T-helper 2 cell (primary cell): ENCODE results near the gene ILKAP.

Experiments used
- DNase-seq, 5 experiments: peaks; one replicate each; pipeline versions ENCODE4 v3.0.0 to v3.0.0-alpha.2; 2012 to 2022
- total RNA-seq, 2 donors: gene quantifications; one replicate each; lab custom pipeline; 2026; lab: John Stamatoyannopoulos, UW

The ILKAP gene, protein sequence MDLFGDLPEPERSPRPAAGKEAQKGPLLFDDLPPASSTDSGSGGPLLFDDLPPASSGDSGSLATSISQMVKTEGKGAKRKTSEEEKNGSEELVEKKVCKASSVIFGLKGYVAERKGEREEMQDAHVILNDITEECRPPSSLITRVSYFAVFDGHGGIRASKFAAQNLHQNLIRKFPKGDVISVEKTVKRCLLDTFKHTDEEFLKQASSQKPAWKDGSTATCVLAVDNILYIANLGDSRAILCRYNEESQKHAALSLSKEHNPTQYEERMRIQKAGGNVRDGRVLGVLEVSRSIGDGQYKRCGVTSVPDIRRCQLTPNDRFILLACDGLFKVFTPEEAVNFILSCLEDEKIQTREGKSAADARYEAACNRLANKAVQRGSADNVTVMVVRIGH
- total RNA-seq = 53.6 to 68.9 reads per million in 2 donors

DNA sequence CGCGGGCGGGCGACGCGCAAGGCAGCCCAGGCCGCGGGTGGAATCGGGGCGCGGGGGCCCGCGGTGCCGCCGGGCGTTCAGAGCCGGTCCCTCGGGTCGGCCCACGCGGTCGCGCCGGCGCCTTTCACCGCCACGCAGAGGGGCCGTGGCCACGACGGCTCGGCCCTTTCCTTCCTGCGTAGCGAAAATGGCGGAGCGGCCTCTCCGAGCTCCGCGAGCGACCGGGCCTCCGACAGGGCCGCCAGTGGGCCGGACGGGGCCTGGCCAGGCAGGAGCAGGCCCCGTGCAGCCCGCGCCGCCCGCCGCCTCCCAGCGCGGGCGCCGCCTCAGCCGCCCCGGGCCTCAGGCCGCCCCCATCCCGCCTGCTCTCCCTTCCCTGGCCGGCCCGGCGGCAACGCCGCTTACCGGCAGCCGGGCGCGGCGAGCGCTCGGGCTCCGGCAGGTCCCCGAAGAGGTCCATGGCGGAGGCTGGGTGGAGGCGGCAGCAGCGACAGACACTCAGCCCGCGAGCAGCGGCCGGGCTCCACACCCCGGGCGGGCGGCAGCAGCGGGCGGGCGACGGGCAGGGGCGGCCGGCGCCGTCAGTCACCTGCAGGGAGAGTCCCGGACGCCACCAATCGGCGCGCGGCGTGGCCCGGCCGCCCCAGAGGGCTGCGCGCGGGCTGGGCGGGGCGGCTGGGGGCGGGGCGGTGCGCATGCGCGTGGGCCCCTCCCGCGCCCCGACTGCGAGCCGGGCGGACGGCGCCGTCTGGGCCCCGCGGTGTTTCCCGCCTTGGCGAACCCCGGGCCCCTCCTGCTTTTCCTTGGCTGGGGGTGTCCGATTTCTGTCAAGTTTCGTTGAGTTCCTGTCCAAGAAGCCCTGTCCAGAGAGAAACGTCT lies at the start of gene ILKAP:
TSS of gene ILKAP (minus strand) at position 602 of the 879 bp plus-strand sequence. CDS start at position 460, 142 bp downstream.
- DNase-seq = peak; percentile 83 to 92 (median 88)

DNA sequence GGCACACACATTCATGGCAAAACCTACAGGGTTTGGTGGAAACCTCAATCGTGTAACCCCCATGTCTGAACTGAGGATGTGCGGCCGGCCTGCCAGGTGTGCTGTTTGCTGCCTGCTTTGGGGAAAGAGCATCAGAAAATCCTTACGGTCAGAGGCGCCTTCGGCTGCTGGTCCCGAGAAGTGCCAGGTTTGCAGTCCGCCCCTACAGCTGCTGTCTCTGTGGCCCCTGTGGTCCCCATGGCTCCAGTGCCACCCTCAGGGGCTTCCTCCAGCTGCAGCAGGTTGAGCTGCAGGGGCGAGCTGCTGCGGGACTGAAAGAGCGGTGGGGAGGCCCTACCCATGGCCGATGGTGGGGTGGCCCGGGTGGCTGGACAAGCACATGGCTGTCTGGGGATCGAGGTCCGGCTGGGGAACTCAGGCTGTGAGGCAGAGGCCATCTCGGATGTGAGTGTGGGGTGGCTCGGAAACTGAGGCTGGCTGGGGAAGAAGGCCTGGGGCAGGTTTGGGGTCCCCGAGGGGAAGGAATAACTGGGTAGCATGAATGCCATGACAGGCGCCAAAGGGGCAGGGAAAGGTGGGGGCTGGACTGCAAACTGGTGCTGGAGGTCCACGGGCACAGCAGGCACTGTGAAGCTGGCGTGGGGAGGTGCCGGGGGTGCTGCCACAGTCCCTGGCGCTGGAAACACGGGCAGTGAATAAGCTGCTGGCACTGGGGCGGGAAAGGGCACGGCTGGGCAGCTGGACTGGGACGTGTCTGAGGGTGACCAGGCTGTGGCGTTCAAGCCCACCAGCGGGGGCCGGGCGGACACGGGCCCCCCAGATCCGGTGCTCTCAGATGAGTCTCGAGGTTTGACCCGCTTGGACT lies 49.5 kb upstream of the ILKAP start:
- DNase-seq = no peak

DNA sequence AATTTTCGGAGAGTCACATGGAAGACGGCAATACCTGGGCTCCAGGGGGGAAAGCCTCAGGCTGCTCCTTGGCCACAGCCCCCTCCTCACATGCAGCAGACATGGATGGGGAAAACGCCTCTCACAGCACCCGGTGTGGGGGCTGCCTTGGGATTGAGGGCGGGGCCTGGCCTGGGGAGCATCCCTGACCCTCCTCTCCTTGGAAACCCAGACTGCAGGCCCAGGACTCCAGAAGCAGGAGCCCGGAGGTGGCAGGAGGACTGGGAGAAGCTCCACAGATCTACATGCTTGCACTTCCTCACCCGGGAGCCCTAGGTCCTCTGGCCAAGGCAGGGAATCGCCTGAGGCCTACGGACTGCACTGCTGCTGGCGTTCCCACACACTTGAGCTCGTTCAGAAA lies 48.5 kb upstream of the ILKAP start:
- no peak for DNase-seq

DNA sequence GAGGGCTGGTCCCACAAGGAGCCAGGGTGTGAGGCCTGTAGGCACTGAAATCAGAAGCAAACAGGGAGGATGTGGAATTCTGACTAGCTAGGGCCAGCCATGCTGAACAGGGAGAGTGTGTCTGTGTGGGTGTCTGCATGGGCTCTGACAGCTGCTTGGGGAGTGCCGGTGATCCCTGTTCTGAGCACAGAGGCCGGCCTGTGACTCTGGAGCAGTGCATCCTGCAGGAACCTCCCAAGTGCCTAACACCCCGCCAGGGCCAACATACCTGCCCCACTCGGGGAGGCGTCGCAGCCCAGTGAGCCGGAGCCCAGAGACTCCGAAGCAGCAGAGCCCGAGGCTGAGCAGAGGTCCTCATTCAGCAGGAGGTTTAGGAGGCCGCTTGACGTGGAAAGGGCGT lies 47.8 kb upstream of the ILKAP start:
- no peak for DNase-seq

DNA sequence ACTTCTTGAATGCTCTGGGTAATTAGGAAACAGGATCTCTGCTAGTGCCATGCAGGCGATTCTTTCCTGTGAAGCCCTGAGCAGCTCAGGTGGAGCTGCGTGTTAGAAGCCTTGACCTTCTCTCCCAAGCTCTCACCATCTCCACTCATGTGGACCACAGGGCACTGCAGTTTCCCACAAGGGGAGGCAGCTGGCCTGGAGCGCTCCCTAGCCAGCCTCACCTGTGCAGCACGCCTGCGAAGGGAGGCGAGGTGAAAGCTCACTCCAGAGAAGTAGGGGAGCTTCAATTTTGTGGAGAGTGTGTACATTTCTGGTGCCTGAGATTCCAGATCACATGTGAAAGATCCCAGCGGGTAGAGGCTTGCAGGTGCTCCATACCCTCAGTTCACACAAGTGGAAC lies 47.4 kb upstream of the ILKAP start:
- DNase-seq = no peak

DNA sequence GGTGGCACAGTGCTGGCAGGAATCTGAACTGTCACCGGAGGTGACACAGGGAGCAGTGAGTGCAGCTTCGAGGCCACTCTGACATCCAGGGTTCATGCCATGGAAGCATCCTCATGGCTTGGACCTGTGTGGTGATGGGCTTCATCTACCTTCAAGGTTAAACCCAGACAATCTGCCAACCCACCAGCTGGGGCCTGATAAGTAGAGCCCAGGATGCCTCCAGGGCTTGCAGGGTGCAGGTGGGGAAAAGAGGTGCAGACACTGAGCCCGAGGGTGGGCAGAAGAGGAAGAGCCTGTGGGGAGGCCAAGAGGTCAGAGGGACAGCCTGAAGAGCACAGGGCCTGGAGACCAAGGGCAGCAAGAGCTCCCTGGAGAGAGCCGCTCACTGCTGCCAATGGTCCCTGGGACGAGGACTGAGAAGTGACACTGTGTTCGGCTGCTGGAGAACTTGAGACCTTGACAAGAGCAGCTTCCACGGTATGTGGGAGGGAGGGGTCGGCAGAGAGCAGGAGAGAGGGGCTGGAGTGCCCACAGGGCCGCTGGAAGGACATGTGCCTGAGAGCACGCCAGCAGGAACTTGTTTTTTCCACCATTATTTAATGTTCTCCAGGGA lies 44.5 kb upstream of the ILKAP start:
- DNase-seq = no peak

DNA sequence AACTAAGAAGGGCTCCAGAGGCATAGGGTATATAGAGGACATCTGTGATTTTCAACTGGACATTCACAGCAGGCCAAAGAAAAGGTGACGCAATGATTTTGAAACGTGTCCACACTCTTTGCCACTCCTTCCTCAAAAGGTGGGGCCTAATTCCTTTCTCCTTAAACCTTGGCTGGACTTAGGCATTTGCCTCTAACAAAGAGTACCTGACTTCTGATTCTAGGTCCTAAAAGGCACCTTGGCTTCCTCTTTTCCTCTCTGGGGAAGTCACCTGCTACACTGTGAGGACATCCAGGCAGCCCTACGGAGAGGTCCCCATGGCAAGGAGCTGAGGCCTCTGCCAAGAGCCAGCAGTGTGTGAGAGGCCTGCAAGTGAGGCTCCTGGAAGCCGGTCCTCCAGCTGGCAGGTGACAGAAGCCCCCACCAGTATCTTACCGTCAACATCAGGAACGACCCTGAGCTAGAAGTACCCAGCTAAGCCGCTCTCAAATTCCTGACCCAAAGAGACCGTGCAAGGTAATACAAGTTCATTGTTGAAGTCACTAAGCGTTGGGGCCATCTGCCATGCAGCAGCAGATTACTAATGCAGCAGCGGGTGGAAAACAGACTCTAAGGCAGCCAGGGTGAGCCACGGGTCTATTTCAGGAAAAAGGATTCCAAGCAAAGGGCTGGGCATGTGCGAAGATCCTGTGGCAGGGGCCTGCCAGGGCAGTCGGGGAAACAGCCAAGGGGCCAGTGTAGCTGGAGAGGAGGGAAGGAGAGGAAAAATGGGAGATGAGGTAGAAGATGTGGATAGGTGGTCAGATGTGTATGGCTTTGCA lies 43.7 kb upstream of the ILKAP start:
- no peak for DNase-seq

DNA sequence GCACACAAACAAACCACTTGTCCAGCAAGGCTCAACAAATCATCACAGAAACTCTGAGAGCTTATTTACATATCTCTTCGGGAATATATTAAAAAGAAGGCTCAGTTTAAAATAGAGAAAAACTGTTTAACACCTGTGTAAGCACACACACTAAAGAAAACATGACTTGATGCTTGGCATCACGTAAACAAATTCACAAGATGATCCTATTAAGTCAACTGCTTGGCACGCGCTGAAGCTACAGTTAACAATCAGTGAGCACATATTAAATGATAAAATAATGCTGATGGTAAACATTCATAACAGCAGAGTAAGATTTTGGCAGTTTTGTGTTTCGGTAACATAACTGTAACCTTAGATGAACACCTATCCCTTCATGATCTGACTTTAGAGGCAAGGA lies 40.7 kb upstream of the ILKAP start:
- no peak for DNase-seq

DNA sequence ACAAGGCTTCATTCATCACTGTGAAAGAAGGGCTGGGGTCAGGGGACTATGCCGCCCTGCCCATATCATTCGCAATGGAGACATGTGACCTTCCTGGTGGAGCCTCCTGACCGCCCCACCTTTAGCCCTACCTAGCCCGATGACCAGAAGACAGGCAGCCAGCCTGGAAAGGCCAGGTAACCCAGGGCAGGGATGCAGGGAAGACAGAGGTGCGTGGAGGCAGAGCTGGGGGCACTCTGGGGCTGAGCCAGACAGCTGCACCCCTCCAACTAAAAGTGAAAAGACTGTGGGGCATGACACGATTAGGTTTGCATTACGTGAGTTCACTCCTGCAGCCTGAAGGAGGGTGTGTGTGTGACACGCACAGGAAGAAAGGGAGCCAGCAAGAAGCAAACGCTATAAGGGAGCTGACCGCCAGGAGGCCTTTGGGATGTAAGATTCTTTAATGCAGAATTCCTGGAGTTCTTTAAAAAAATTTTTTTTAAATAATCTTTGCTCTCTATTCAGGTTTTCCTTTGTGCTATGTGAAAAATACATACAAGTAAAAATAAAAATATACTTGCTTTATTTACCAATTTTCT lies 40.1 kb upstream of the ILKAP start:
- DNase-seq = no peak

DNA sequence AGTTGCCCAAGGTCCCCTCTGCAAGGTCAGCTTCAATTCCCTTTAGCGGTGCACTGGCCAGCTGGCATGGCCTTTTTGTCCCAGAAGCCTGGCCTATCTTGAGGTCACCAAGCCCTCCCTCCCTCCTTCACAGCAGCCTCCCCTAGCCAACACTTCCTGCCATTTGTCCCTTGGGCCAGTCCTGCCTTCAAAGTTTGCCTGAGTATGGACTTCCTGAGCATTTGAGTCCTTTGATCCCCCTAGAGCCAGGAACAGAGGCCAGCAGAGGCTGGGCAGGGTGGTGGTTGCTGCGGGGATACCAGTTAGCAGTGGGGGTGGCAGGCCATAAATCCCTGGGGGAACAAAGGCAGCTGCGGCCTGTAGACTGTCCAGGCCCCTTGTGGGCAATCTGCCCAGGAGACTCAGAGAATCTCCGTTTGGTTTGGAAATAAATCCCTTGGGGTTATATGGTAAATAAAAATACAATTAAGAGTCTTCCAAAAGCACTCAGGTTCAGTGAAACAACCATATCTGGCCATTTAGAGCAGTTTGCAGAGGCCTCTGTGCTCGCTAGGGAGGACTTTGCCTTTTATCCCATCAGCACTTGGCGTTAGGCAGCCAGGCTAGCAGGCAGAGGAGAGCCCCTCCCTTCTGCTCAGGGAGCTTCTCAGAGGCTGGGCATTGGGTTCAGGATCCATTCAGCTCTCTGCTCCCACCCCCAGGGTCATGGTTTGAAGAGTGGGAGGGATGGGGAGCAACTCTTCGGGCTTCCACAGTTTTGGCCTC lies 39.4 kb upstream of the ILKAP start:
- DNase-seq = no peak

DNA sequence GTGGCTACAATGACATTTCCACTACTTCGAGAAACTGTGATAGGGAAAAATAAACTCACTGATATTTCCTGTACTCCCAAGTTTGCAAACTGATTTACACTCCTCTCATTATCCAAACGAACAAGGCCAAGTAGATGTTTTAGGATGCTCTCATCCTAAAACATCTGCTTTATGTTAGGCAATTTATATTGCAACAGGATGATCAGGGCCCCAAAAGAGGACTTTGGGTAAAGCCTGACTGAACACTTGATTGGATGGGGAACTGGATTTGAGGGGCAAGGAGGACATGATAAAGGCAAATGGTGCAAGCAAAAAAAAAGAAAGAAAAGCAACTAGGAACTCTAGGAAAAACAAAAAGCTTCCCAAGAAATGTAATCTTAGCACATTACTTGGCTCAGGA lies 38.5 kb upstream of the ILKAP start:
- no peak for DNase-seq

DNA sequence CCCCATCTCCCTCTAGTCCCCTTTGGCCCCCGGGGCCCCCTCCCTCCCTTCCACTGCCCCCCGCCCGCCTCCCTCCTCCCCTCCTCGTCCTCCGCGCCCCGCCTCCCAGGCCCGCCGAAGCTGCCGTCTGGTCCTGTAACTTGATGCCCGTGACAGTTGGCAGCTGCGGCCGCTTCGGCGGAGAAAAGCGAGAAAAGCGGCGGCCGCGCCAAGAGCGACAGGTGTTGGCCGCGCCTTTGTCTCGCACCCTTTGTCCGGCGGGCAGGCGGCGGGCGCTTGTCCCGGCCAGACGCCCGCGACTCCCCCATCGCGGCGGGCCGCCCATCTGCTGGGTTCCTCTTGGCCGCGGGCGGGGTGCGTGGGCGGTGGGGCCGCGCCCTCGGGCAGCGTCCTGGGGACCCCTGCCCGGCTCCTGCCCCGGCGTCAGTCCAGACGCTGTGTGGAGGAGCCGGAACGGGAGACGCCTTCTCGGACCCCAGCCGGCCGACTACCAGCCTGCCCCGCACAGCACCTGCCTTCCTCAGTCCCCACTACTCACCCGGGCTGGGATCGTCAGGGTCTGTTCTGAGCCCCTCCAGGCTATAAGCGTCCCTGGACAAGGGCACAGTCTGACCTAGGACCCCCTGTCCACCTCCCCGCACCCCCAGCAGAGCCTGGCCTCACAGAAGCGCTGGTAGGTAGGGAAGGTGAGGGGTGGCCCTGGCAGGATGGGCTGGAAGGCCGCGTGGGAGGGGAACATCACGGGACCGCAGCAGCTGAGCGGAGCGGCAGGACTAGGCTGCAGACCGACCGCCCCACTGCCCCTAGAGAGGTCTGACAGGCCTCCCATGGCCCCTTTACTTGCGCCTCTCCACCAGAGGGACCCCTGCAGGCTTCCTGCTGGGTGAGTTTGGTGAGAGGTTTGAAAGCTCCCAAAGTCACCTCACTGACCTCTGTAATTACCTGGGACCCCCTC lies 37.5 kb upstream of the ILKAP start:
- DNase-seq = peak in 1 of 5 experiments; percentile 29

DNA sequence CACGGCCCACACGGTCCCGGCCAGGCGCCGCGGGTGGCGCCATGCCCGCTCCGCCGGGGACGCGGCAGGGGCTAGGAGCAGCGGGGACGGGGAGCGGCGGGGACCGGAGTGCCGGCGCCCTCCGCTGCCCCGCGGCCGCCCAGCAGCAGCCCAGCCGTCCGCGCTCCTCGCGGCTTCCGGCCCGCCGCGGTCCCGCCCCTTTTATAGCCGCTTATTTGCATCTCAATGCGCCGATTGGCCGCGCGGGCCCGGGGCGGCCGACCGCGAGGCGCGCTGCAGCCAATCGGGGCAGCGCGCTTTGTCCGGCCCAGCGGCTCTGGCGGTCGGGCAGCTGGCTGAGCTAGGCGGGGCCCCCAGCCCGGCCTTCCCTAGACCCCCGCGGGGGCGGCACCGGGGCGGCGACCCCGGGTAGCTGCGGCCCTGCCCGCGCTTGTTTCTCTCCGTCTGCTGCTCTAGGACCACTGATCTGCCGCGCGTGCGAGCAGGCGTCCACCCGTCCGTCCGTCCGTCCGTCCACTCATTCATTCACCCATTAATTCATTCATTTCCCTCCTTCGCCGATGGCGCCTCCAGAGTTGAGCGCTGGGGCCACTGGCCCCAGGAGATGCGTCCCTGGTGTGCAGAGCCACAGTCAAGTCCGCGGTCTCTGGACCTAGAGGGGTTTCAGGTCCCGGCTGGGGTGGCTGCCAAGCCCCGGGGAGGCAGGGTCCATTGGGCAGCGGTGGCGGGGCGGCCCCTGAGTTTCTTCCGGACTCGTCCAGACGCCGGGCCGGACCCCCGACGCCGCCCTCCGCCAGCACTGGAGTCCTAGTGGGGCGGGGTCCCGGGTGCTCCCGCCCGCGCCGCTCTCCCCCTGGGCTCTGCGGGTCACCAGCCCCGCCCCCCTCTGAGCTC lies 36.6 kb upstream of the ILKAP start, which contains the start of gene HES6:
TSS of gene HES6 (minus strand) at position 176 of the 894 bp plus-strand sequence. CDS start at position 43, 133 bp downstream.
- peak; percentile 56 to 83 (median 69) for DNase-seq

DNA sequence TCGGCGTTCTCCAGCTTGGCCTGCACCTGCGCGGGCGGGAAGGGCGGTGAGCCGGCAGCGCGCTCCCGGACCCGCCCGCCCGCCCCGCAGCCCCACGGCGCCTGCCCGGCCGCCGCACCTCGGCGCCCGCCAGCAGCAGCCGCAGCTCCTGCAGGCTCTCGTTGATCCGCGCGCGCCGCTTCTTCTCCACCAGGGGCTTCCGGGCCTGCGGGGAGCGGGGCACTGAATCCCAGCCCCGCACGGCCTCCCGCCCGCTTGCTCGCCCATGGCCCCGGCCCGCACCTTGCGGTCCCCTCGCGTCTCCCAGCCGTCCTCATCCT lies 36.0 kb upstream of the ILKAP start:
- DNase-seq = peak in 3 of 5 experiments; percentile 31 to 36 (median 35)

DNA sequence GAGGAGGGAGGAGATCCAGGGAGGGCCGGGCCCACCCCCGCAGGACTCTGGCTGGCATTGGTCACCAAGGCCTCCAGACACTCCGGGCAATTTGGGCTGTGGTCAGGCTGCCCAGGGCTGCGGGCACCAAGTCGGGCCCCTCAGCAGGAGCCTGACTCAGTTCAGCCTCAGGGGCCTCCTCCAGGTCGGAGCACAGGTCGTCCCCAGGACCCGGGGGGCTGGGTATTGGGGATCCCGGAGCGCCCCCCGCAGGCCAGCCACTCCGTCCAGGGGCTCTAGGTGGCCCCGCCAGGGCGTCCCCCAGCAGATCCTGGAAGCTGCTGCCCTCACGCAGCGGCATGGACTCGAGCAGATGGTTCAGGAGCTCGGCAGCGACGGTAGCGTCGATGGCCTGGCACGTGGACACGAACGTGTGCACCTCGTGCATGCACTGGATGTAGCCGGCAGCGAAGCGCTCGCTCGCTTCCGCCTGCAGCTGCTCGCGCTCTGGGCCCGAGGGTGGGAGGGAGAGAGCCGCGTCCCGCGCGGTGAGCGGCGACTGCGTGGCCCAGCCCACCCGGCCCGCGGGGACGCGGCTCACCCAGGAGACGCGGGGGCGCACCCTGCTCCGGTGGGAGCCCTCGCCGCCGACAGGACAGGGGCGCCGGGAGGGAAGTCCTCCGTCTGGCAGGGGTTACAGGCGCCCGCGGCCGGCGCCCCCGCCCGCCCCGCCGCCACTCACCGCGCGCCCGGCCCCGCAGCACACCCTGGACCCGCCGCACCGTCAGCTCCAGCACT lies 35.5 kb upstream of the ILKAP start:
- peak in 1 of 5 experiments; percentile 73 for DNase-seq

DNA sequence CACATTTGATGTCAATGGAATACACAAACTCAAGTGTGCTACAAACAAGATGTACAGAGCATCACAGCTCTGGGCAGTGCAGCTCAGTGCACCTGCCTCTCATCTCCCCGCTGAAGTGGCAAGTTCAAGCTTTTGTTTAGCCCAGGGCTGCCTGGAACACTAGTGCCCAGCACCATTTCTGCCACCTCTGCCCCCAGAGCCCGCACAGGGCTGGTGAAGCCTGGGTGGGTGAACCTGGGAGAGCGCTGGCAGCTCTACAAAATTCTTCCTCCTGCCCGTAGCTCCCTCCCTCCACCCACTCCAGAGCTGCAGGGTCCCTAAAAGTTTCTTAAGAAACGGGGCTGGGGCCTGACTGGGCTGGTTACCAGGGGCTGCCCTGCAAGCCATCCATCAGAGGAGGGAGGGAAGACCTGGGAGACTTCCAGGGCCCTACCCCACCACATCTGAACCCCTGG lies 34.8 kb upstream of the ILKAP start:
- DNase-seq = no peak
